ENCODE measurements around the gene MFAP2. TPM values are rescaled to one million over a fixed set of nuclear protein-coding genes. Genes with fewer than 3 reads are reported as not detected.
A peak's percentile ranks its signal among the peaks of the same experiment; 100 is the strongest.

The MFAP2 gene, protein sequence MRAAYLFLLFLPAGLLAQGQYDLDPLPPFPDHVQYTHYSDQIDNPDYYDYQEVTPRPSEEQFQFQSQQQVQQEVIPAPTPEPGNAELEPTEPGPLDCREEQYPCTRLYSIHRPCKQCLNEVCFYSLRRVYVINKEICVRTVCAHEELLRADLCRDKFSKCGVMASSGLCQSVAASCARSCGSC
- 0.32 TPM in 1 of 2 replicates, not detected in the other for total RNA-seq

DNA sequence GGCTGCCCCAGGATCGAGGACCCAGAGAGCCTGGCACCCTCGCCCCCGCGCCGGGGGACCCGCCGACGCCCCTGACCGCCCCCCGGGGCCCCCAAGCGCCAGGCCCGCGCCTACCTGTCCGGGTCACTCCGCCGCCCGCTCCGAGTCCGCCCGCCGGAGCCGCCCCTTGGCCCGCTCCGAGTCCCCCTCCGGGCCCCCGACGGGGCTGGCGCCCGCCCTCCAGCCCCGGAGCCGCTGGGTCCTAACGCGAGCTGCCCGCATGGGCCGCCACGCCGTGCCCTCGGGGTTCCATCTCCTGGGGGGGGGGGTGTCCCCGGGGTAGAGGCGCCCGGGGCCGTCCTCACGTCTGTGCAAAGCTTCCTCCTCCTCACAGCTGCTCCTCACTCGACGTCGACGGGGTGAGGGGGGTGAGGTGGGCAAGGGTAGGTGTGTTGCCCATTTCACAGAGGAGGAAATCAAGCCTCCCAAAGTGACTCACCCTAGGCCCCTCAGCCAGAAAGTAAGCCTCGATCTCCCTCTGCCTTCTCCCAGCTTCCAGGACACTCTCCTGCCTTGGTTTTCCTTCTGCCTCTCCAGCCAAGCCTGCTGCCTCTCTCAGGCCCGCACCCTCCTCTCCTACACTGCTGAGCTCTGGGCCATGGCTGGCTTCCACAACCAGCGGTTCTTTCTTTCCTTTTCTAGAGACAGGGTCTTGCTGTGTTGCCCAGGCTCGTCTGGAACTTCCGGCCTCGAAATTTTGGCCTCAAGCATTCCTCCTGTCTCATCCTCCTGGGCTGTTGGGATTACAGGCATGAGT is at the start of gene MFAP2:
Gene MFAP2, minus strand, starts transcription at position 148 of the 796 bp plus-strand sequence. CDS start 2,347 bp downstream, outside the sequence.
- no peak for DNase-seq (ENCODE audit: low spot score)
- Mint-ChIP-seq H3K27me3 (ENCODE audit: low read depth) (peaks cover 26% of the 10 kb centered on the region), H3K36me3 (ENCODE audit: low read depth) (no peaks in the 10 kb centered on the region), H3K4me1 (ENCODE audit: low read depth) (no peaks in the 10 kb centered on the region), H3K4me3 (ENCODE audit: low read depth) (peak within 1 kb of the TSS; percentile 40), H3K27ac (no peak within 1 kb of the TSS), H3K9me3 (no peaks in the 10 kb centered on the region)
- intact Hi-C loops (cut with micrococcal nuclease), result no loop called here

DNA sequence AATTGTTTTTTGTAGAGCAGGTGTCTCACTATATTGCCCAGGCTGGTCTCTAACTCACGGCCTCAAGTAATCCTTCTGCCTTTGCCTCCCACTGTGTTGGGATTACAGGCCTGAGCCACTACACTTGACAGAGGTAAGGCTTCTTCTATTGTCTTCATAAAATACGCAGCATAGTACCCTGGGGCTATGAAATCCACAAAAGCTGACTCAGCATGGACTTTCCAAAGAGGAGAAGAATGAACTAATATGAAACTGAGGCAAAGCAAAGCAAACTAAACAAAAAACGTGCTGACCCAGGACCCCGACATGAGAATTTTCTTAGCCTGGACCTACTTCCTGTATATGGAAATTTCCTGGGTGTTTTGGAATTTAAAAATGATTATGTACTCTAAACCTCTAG is 49.8 kb upstream of the MFAP2 start:
- Mint-ChIP-seq H3K4me3 (ENCODE audit: low read depth) (no peak overlapping the region), H3K27ac (no peak overlapping the region), H3K27me3 (ENCODE audit: low read depth) (no peaks in the 10 kb centered on the region), H3K36me3 (ENCODE audit: low read depth) (peaks cover 48% of the 10 kb centered on the region), H3K4me1 (ENCODE audit: low read depth) (no peaks in the 10 kb centered on the region), H3K9me3 (no peaks in the 10 kb centered on the region)
- intact Hi-C loops (cut with micrococcal nuclease), result no loop called here
- no peak for DNase-seq (ENCODE audit: low spot score)

DNA sequence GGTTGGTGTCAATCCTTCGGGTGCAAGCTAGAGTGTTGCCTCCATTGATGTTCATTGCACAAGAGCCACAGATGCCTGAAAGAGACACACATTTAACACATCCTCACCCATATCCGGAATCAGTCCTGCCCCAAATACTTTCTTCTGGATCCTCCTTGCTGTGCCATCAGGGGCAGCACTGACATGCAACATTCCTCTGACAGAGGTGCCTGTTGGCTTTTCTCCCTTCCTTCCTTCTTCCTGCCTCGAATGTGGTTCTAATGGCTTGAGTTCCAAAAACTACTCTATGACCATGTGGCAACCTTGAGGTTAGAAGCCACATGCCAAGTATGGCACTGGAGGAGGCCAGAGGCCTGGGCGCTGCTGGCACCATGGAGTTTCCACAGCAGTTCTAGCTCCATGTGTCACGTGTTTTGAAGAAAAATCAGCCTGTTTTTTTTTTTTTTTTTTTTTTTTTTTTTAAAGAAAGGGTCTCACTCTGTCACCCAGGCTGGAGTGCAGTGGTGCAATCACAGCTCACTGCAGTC is 48.3 kb upstream of the MFAP2 start:
- Mint-ChIP-seq H3K36me3 (ENCODE audit: low read depth) (peaks cover 49% of the 10 kb centered on the region), H3K27me3 (ENCODE audit: low read depth) (no peaks in the 10 kb centered on the region)

DNA sequence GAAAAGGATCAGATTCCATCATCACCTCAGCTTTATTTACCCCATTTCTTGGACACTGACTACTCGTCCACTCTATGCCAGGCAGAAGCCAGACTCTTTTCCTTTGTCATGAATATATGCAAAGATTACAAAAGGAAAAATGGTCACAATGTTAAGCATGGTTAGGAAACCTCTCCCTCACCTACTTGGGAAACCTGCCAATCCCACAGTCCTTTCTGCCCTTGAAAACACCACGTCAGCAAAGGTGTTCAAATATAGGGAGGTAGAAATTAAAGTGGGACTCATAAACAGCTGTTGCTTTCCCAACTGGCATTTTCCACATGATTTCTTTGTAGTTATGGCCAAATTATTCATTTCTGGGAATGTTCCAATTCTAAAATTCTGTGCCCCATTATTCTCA is 47.5 kb upstream of the MFAP2 start:
- Mint-ChIP-seq H3K36me3 (ENCODE audit: low read depth) (peaks cover 54% of the 10 kb centered on the region), H3K9me3 (no peaks in the 10 kb centered on the region), H3K4me1 (ENCODE audit: low read depth) (no peaks in the 10 kb centered on the region), H3K4me3 (ENCODE audit: low read depth) (no peak overlapping the region), H3K27ac (no peak overlapping the region), H3K27me3 (ENCODE audit: low read depth) (no peaks in the 10 kb centered on the region)
- DNase-seq (ENCODE audit: low spot score), result no peak
- intact Hi-C loops (cut with micrococcal nuclease), result no loop called here

More for the DNA sequence above, 48.3 kb upstream of the MFAP2 start:
- Mint-ChIP-seq H3K4me1 (ENCODE audit: low read depth) (no peaks in the 10 kb centered on the region), H3K27ac (no peak overlapping the region), H3K9me3 (no peaks in the 10 kb centered on the region), H3K4me3 (ENCODE audit: low read depth) (no peak overlapping the region)
- DNase-seq (ENCODE audit: low spot score), result no peak
- intact Hi-C loops (cut with micrococcal nuclease), result no loop called here

DNA sequence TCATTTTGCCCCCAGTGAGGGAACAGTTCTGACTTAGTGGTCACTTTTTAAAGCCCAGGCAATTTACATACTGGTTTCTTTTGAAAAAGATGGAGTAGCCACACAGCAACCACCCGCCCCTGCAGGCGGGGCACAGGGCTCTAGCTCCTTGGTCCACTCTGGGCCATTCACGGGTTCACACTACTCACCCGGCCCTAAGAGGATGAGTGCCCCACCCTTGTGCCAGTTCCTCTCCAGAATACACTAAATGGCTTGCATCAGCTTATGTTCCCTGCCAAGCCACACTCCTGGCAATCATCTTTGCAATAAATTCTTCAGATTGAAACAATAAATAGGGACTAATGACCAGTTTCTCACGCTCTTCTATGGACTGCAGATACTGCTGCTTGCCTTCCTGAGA is 47.0 kb upstream of the MFAP2 start:
- no peak for DNase-seq (ENCODE audit: low spot score)
- H3K4me1 Mint-ChIP-seq (ENCODE audit: low read depth), result no peaks in the 10 kb centered on the region
- no peak overlapping the region for H3K27ac Mint-ChIP-seq
- H3K4me3 Mint-ChIP-seq (ENCODE audit: low read depth), result no peak overlapping the region
- H3K36me3 Mint-ChIP-seq (ENCODE audit: low read depth), result peaks cover 59% of the 10 kb centered on the region
- intact Hi-C loops (cut with micrococcal nuclease), result no loop called here
- no peaks in the 10 kb centered on the region for H3K27me3 Mint-ChIP-seq (ENCODE audit: low read depth)
- no peaks in the 10 kb centered on the region for H3K9me3 Mint-ChIP-seq

DNA sequence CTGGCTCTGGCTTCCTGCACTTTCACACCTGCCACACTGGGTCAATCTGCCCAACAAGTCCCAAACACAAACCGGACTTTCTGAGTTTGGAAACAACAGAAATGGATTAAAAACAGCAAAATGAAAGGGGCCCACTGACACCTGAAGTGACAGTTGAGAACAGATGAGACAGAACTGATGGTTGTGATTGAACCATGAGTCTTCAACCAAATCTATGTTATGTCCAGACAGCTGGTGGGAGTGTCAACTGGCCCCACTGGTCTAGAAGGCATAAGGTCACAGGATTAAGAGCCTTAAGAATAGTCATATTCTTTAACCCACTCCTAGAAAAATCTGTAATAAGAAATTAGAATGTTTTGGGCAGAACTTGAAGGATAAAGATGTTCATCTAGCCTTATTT is 44.3 kb upstream of the MFAP2 start:
- Mint-ChIP-seq H3K27ac (no peak overlapping the region), H3K27me3 (ENCODE audit: low read depth) (no peaks in the 10 kb centered on the region), H3K4me3 (ENCODE audit: low read depth) (no peak overlapping the region), H3K9me3 (no peaks in the 10 kb centered on the region), H3K4me1 (ENCODE audit: low read depth) (no peaks in the 10 kb centered on the region), H3K36me3 (ENCODE audit: low read depth) (peaks cover 68% of the 10 kb centered on the region)
- intact Hi-C loops (cut with micrococcal nuclease), result no loop called here
- DNase-seq (ENCODE audit: low spot score), result no peak

DNA sequence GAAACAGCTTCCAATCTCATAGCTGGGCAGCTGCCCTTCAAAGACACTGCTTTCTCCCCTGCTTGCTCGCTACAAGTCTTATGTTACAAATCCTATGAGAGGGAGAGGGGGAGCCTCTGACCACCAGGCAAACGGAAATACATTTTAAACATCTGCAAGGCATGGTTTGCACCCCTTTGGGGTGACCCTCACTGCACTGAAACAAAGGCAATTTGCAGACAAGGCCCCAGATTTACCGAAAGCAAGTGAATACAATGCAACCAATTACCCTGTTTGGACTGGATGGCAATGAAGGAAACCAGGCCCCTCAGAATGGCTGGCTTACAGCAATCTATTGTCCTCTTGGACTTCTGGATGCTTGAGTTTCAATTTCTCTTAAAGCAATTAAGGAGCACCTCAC is 43.2 kb upstream of the MFAP2 start:
- Mint-ChIP-seq H3K27me3 (ENCODE audit: low read depth) (no peaks in the 10 kb centered on the region), H3K27ac (no peak overlapping the region), H3K36me3 (ENCODE audit: low read depth) (peaks cover 72% of the 10 kb centered on the region), H3K9me3 (no peaks in the 10 kb centered on the region), H3K4me1 (ENCODE audit: low read depth) (peaks cover 8% of the 10 kb centered on the region), H3K4me3 (ENCODE audit: low read depth) (no peak overlapping the region)
- intact Hi-C loops (cut with micrococcal nuclease), result no loop called here
- DNase-seq (ENCODE audit: low spot score), result no peak

DNA sequence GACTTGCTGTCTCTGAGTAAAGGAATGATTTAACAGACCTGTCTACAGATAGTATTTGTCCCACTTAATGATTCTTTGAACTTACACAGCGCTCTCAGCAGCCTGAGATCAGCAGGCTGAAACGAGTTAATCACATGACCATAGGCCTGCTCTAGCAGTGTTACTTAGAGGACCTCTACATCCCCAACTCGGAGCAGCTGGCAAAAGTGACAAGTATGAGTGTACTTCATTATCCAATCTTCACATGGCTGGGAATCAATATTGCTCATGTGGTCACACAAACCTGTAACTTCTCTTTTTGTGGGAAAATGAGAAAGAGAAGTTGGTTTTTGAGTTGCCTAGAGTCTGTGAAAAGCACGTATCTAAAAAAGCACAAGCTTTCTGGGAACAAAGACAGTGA is 42.7 kb upstream of the MFAP2 start:
- Mint-ChIP-seq H3K4me3 (ENCODE audit: low read depth) (no peak overlapping the region), H3K4me1 (ENCODE audit: low read depth) (peaks cover 8% of the 10 kb centered on the region), H3K27me3 (ENCODE audit: low read depth) (no peaks in the 10 kb centered on the region), H3K27ac (no peak overlapping the region), H3K9me3 (no peaks in the 10 kb centered on the region), H3K36me3 (ENCODE audit: low read depth) (peaks cover 71% of the 10 kb centered on the region)
- no peak for DNase-seq (ENCODE audit: low spot score)
- intact Hi-C loops (cut with micrococcal nuclease), result no loop called here

DNA sequence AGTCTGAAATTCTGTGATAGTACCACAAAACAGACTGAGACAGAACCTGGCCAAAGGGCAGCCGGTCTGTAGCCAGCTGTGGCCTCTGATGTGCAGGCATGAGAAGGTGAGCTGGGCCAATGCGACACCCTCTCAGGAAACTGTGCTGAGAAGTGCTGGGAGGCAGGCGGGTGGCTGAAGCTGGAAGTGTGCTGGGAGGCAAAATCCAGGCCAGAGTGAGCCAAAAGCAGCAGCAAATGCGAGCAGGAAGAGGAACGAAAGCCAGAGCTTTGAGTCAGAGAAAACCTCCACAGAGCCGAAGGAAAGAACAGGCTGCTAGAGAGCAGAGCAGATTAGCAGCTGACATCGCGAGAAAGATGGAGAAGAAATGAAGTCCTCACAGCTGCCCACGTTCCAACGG is 41.5 kb upstream of the MFAP2 start:
- intact Hi-C loops (cut with micrococcal nuclease), result no loop called here
- Mint-ChIP-seq H3K9me3 (no peaks in the 10 kb centered on the region), H3K4me1 (ENCODE audit: low read depth) (peaks cover 8% of the 10 kb centered on the region), H3K27ac (no peak overlapping the region), H3K36me3 (ENCODE audit: low read depth) (peaks cover 66% of the 10 kb centered on the region), H3K27me3 (ENCODE audit: low read depth) (no peaks in the 10 kb centered on the region), H3K4me3 (ENCODE audit: low read depth) (no peak overlapping the region)
- DNase-seq (ENCODE audit: low spot score), result no peak

DNA sequence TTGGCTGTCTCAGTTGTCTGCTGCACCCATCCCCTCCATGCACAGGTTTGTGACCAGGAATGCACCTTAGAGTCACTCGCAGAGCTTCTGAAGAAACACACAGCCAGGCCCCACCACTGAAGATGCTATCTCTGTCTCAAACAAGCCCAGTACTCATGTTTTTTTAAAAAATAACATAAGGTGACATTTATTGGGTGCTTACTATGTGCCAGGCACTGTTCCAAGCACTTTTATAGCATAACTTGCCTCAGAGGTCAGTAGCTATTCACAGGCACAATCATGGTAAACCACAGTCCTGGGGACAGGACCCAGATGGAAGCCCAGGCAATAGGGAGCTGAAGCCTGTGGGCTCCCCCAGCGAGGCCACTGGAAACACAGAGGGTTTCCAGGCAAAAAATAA is 40.1 kb upstream of the MFAP2 start:
- no peaks in the 10 kb centered on the region for H3K9me3 Mint-ChIP-seq
- H3K27ac Mint-ChIP-seq, result no peak overlapping the region
- H3K36me3 Mint-ChIP-seq (ENCODE audit: low read depth), result peaks cover 62% of the 10 kb centered on the region
- peaks cover 8% of the 10 kb centered on the region for H3K4me1 Mint-ChIP-seq (ENCODE audit: low read depth)
- H3K4me3 Mint-ChIP-seq (ENCODE audit: low read depth), result no peak overlapping the region
- no peak for DNase-seq (ENCODE audit: low spot score)
- intact Hi-C loops (cut with micrococcal nuclease), result no loop called here
- H3K27me3 Mint-ChIP-seq (ENCODE audit: low read depth), result no peaks in the 10 kb centered on the region

DNA sequence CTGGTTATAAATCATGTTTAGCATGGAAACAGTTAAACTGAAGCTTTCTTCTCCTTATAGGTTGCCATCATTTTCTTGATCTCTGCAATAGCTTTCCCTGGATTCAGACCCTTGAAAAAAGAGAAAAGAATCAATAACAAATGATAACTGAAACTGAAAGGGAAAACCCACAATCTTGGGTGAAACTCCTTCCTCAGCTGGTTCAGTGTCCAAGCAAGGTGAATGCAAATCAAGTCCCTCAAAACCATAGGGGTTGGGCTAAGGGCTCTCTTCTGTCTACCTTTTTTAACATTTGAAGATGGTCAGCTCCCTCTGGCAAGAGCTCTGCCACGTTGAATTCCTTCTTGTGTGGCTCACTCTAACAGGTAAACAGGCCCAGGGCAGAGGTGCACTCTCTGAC is 38.4 kb upstream of the MFAP2 start:
- H3K9me3 Mint-ChIP-seq, result no peaks in the 10 kb centered on the region
- intact Hi-C loops (cut with micrococcal nuclease), result loop anchor here (10.0 kb wide), 1 partner anchor 54 kb away; no protein-coding TSS in a partner anchor
- H3K4me1 Mint-ChIP-seq (ENCODE audit: low read depth), result peaks cover 10% of the 10 kb centered on the region
- no peaks in the 10 kb centered on the region for H3K27me3 Mint-ChIP-seq (ENCODE audit: low read depth)
- H3K27ac Mint-ChIP-seq, result no peak overlapping the region
- peaks cover 54% of the 10 kb centered on the region for H3K36me3 Mint-ChIP-seq (ENCODE audit: low read depth)
- no peak overlapping the region for H3K4me3 Mint-ChIP-seq (ENCODE audit: low read depth)
- no peak for DNase-seq (ENCODE audit: low spot score)

DNA sequence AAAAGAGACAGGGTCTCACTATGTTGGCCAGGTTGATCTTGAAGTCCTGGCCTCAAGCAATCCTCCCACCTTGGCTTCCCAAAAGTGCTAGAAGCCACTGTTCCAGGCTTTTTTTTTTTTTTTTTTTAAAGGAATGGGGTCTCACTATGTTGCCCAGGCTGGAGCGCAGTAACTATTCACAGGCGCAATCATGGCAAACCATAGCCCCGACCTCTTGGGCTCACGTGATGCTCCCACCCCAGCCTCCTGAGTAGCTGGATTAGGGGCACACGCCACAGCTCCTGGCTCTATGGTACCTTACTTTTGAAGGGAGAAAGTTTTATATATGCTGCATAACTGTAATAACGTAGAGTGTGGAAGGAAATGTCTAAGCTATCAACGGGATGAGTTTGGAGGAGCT is 37.0 kb upstream of the MFAP2 start:
- peaks cover 10% of the 10 kb centered on the region for H3K4me1 Mint-ChIP-seq (ENCODE audit: low read depth)
- intact Hi-C loops (cut with micrococcal nuclease), result loop anchor here (10.0 kb wide), 1 partner anchor 53 kb away; no protein-coding TSS in a partner anchor
- no peak overlapping the region for H3K27ac Mint-ChIP-seq
- no peaks in the 10 kb centered on the region for H3K9me3 Mint-ChIP-seq
- peaks cover 40% of the 10 kb centered on the region for H3K36me3 Mint-ChIP-seq (ENCODE audit: low read depth)
- H3K27me3 Mint-ChIP-seq (ENCODE audit: low read depth), result no peaks in the 10 kb centered on the region
- no peak overlapping the region for H3K4me3 Mint-ChIP-seq (ENCODE audit: low read depth)
- no peak for DNase-seq (ENCODE audit: low spot score)

DNA sequence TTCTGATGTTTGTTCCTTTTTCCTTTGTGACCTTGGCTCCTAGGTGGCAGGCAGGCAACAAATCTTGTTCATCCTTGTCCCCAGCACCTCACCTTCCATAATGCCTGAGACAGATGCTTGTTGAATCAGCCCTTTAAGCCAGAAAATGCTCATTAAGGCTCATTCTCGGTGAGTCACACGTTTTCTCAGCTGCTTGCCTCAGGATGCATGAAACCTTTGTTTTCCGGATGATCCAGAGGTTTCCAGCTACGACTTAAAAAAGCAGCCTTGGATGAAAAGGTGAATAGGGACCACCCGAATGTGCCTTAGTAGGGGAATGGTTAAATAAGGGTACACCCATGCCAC is 35.9 kb upstream of the MFAP2 start:
- intact Hi-C loops (cut with micrococcal nuclease), result loop anchor here (10.0 kb wide), 1 partner anchor 51 kb away; no protein-coding TSS in a partner anchor
- DNase-seq (ENCODE audit: low spot score), result no peak
- H3K9me3 Mint-ChIP-seq, result no peaks in the 10 kb centered on the region
- H3K27me3 Mint-ChIP-seq (ENCODE audit: low read depth), result no peaks in the 10 kb centered on the region
- H3K27ac Mint-ChIP-seq, result no peak overlapping the region
- H3K4me3 Mint-ChIP-seq (ENCODE audit: low read depth), result no peak overlapping the region
- peaks cover 16% of the 10 kb centered on the region for H3K4me1 Mint-ChIP-seq (ENCODE audit: low read depth)
- H3K36me3 Mint-ChIP-seq (ENCODE audit: low read depth), result peaks cover 33% of the 10 kb centered on the region

All from activated T-helper 2 cell treated with anti-CD3 and anti-CD28 coated beads, Interferon-gamma antibody, Interleukin-2, Interleukin-4, amounts not matched to agents 10 μg/mL and 5 μg/mL and 100 μg/mL, durations not matched to agents 14 hours and 24 hours and 36 hours (primary cell).